HCT116 (cell line): ENCODE data around the gene TNRC18. TPM values are rescaled to one million over a fixed set of nuclear protein-coding genes. Genes with fewer than 3 reads are reported as not detected.

Experiments used
- ATAC-seq: fragments of 200-7000 bp; cut with Tn5 transposase; 2 replicates; pipeline ENCODE4 v1.9.1; 2020; ENCODE audit warnings: mild to moderate bottlenecking, moderate library complexity
- BruUV-seq: library from RNA; stranded (reverse); fragments of 400-500 nt; replicated peaks from 2 replicates; lab custom pipeline; 2021; lab: Mats Ljungman, UMichigan
- CTCF ChIA-PET: fragments of 300-600 bp; sonication (Branson Sonifier 250); formaldehyde crosslinking; loops from one replicate; lab custom pipeline; 2021; ENCODE audit warnings: antibody characterized with exemption; lab: Charles Lee
- POLR2A ChIA-PET: fragments of 300-600, 350-600 bp; sonication (Branson Sonifier 250); formaldehyde crosslinking; loops from one replicate; lab custom pipeline; 2021; ENCODE audit warnings: antibody characterized with exemption; lab: Charles Lee
- RAD21 ChIA-PET, 2 experiments: fragments of 300-600 bp; sonication (Branson Sonifier 250); formaldehyde crosslinking; loops; one replicate each; lab custom pipeline; 2023; ENCODE audit warnings: low total read pairs in 2 of 2; ENCODE audit not compliant: uncharacterized antibody in 2 of 2, unreplicated experiment in 2 of 2, low non-redundant PET in 1 of 2; lab: Charles Lee
- DNase-seq: peaks from one replicate; pipeline ENCODE4 v3.0.0-alpha.2; 2010; ENCODE audit warnings: low read depth, low spot score
- H2AFZ ChIP-seq: fragments of 200-600 bp; shearing (Covaris generic), sonication (generic); 2 replicates; pipeline ENCODE4 v1.6.1; 2017; ENCODE audit warnings: low read depth, mixed run types, mixed read lengths, antibody characterized with exemption, low read length; ENCODE audit not compliant: poor library complexity, severe bottlenecking
- H3K27ac ChIP-seq: 2 replicates; pipeline ENCODE4 v1.5.1; 2012; ENCODE audit warnings: low read depth, low read length
- H3K27me3 ChIP-seq: fragments of 200-600 bp; sonication (generic); 2 replicates; pipeline ENCODE4 v1.6.1; 2016; ENCODE audit warnings: mixed run types, low read length, mixed read lengths; ENCODE audit not compliant: insufficient read depth
- H3K36me3 ChIP-seq, 2 experiments: fragments of 200-500 bp in 1 of 2; fragments of 200-600 bp in 1 of 2; sonication (Bioruptor generic) in 1 of 2; sonication (generic) in 1 of 2; 2 replicates each; pipeline versions ENCODE4 v1.5.1 to v1.6.1; 2014 to 2016; ENCODE audit warnings: low read length in 2 of 2, inconsistent platforms in 1 of 2, mixed read lengths in 1 of 2, mixed run types in 1 of 2; ENCODE audit not compliant: insufficient read depth in 2 of 2, control insufficient read depth in 1 of 2
- H3K4me1 ChIP-seq, 2 experiments: fragments of 200-600 bp in 1 of 2; sonication (generic) in 1 of 2; 2 replicates each; pipeline versions ENCODE4 v1.5.1 to v1.6.1; 2012 to 2017; ENCODE audit warnings: low read length in 2 of 2, inconsistent platforms in 1 of 2, mild to moderate bottlenecking in 1 of 2, mixed read lengths in 1 of 2, mixed run types in 1 of 2, moderate library complexity in 1 of 2; ENCODE audit not compliant: insufficient read depth in 2 of 2, control insufficient read depth in 1 of 2
- H3K4me2 ChIP-seq: fragments of 200-600 bp; sonication (generic); 2 replicates; pipeline ENCODE4 v1.6.1; 2017; ENCODE audit warnings: mixed run types, low read length, mixed read lengths
- H3K4me3 ChIP-seq, 2 experiments: fragments of 200-600 bp in 1 of 2; sonication (generic) in 1 of 2; replicated peaks in 1 of 2; 2 replicates each; pipeline ENCODE4 v1.5.1; 2011 to 2016; ENCODE audit warnings: low read length in 2 of 2, control low read depth in 1 of 2, low read depth in 1 of 2, mild to moderate bottlenecking in 1 of 2, mixed read lengths in 1 of 2, mixed run types in 1 of 2
- H3K79me2 ChIP-seq: fragments of 200-600 bp; sonication (generic); 2 replicates; pipeline ENCODE4 v1.6.1; 2017; ENCODE audit warnings: mild to moderate bottlenecking, mixed run types, low read length, moderate library complexity, mixed read lengths; ENCODE audit not compliant: insufficient read depth
- H3K9ac ChIP-seq: fragments of 200-600 bp; sonication (generic); 2 replicates; pipeline ENCODE4 v1.6.1; 2016; ENCODE audit warnings: low read length, mixed read lengths
- H3K9me2 ChIP-seq: fragments of 200-600 bp; sonication (generic), shearing (Covaris generic); 2 replicates; pipeline ENCODE4 v1.6.1; 2017; ENCODE audit warnings: mixed run types, mild to moderate bottlenecking, moderate library complexity; ENCODE audit not compliant: insufficient read depth
- H3K9me3 ChIP-seq, 2 experiments: fragments of 200-500 bp in 1 of 2; fragments of 200-600 bp in 1 of 2; sonication (Bioruptor generic) in 1 of 2; sonication (generic) in 1 of 2; 2 replicates each; pipeline ENCODE4 v1.6.1; 2014 to 2017; ENCODE audit warnings: low read length in 2 of 2, mixed read lengths in 2 of 2, inconsistent platforms in 1 of 2, low read depth in 1 of 2, mild to moderate bottlenecking in 1 of 2, mixed run types in 1 of 2, moderate library complexity in 1 of 2; ENCODE audit not compliant: control insufficient read depth in 1 of 2, insufficient read depth in 1 of 2
- H4K20me1 ChIP-seq: fragments of 200-600 bp; sonication (generic), shearing (Covaris generic); 2 replicates; pipeline ENCODE4 v1.6.1; 2017; ENCODE audit warnings: mixed run types, mild to moderate bottlenecking, moderate library complexity; ENCODE audit not compliant: insufficient read depth
- CBX3 ChIP-seq: IDR thresholded peaks from 2 replicates; pipeline ENCODE4 v1.6.1; 2012; ENCODE audit warnings: low read depth
- CTCF ChIP-seq, 3 experiments: fragments of 200-600 bp in 1 of 3; sonication (generic) in 1 of 3; IDR thresholded peaks in 2 of 3; conservative IDR thresholded peaks in 1 of 3; 2 replicates each; pipeline ENCODE4 v1.5.1; 2012 to 2017; ENCODE audit warnings: low read depth in 2 of 3, low read length in 2 of 3, antibody characterized with exemption in 1 of 3, borderline replicate concordance in 1 of 3, control low read depth in 1 of 3, mild to moderate bottlenecking in 1 of 3, mixed read lengths in 1 of 3, mixed run types in 1 of 3, moderate library complexity in 1 of 3; ENCODE audit not compliant: insufficient read depth in 1 of 3
- ELF1 ChIP-seq: IDR thresholded peaks from 2 replicates; pipeline ENCODE4 v1.6.1; 2012; ENCODE audit warnings: low read depth, borderline replicate concordance
- EZH2 ChIP-seq: fragments of 200-600 bp; sonication (generic); IDR thresholded peaks from 2 replicates; pipeline ENCODE4 v1.6.1; 2017; ENCODE audit warnings: antibody characterized with exemption, mixed run types
- EZH2phosphoT487 ChIP-seq: fragments of 200-600 bp; IDR thresholded peaks from 2 replicates; pipeline ENCODE4 v1.6.1; 2018; ENCODE audit warnings: antibody characterized with exemption, borderline replicate concordance
- JUND ChIP-seq: IDR thresholded peaks from 2 replicates; pipeline ENCODE4 v1.6.1; 2012
- MAX ChIP-seq: IDR thresholded peaks from 2 replicates; pipeline ENCODE4 v1.6.1; 2012
- POLR2A ChIP-seq: IDR thresholded peaks from 2 replicates; pipeline ENCODE4 v1.7.0; 2011; ENCODE audit warnings: borderline replicate concordance; ENCODE audit not compliant: insufficient read depth, insufficient read length; ENCODE audit errors: extremely low read depth
- POLR2AphosphoS5 ChIP-seq: IDR thresholded peaks from 2 replicates; pipeline ENCODE4 v1.6.1; 2011; ENCODE audit warnings: mild to moderate bottlenecking, low read depth, low read length, moderate library complexity
- SIN3A ChIP-seq: IDR thresholded peaks from 2 replicates; pipeline ENCODE4 v1.6.1; 2012; ENCODE audit warnings: low read depth
- SRF ChIP-seq: IDR thresholded peaks from 2 replicates; pipeline ENCODE4 v1.6.1; 2012; ENCODE audit warnings: low read depth
- TCF7L2 ChIP-seq: IDR thresholded peaks from 2 replicates; pipeline ENCODE4 v1.7.0; 2011; ENCODE audit warnings: borderline replicate concordance, inconsistent platforms; ENCODE audit not compliant: insufficient read depth, insufficient read length; ENCODE audit errors: extremely low read depth
- ZBTB33 ChIP-seq: IDR thresholded peaks from 2 replicates; pipeline ENCODE4 v1.6.1; 2011; ENCODE audit warnings: mild to moderate bottlenecking, low read length, moderate library complexity; ENCODE audit not compliant: insufficient replicate concordance; ENCODE audit errors: extremely low read depth
- ZFX ChIP-seq: fragments of 450-650 bp; IDR thresholded peaks from 2 replicates; pipeline ENCODE4 v1.6.1; 2017
- intact Hi-C: fragments of 100-400 bp; cut with micrococcal nuclease; formaldehyde crosslinking; loops from 2 replicates; pipeline ENCODE4 v1.10.0; 2022
- total RNA-seq: library from RNA; stranded (reverse); gene quantifications from one replicate; pipeline ENCODE4 v1.2.1, GENCODE V29; 2021; ENCODE audit not compliant: unreplicated experiment

TNRC18 gene
- total RNA-seq, 1 experiment from 2014 or later: 101 TPM

- Histone ChIP-seq H3K4me2 (no peak overlapping the region), H3K4me3 (no peak overlapping the region), H3K9me3 (no peaks in the 10 kb centered on the region), H2AFZ (no peak overlapping the region), H3K27me3 (no peaks in the 10 kb centered on the region), H3K79me2 (peaks cover 54% of the 10 kb centered on the region), H3K4me1 (peaks cover 0 to 5% of the 10 kb centered on the region in 2 experiments; a peak in 2 of 4 replicates), H3K27ac (no peak overlapping the region), H3K36me3 (peaks cover 6 to 27% of the 10 kb centered on the region in 2 experiments; a peak in 2 of 4 replicates), H3K9ac (no peak overlapping the region), H3K9me2 (no peaks in the 10 kb centered on the region), H4K20me1 (no peaks in the 10 kb centered on the region)
- POLR2A ChIA-PET: no interaction called here
- TF ChIP-seq CTCF (IDR thresholded peaks at IDR 0.05 in 2 of 3, conservative IDR thresholded peaks at IDR 0.05 in 1 of 3; ENCODE audit: borderline replicate concordance in 1 of 3, insufficient read depth in 1 of 3, low read depth in 2 of 3, low read length in 2 of 3) (no peak), EZH2 (no peak)
- no peak for ATAC-seq
- RAD21 ChIA-PET: no interaction called here
- CTCF ChIA-PET: interaction anchor here (1.2 kb wide), 1 partner anchor 11 kb away, joined by 3 read pairs; no protein-coding TSS in a partner anchor
- no TSS peak for BruUV-seq
- DNase-seq: no peak
- intact Hi-C loops: no loop called here
Measured at GRCh38 chr7:5377279-5377678, 46.4 kb downstream of the TNRC18 start.

- ATAC-seq (no peak), DNase-seq (no peak)
- H4K20me1 ChIP-seq: no peaks in the 10 kb centered on the region
- no peak overlapping the region for H3K9ac ChIP-seq
- POLR2A ChIA-PET: no interaction called here
- peaks cover 0 to 5% of the 10 kb centered on the region in 2 experiments; a peak in 2 of 4 replicates for H3K4me1 ChIP-seq
- H3K79me2 ChIP-seq: peaks cover 48% of the 10 kb centered on the region
- H3K4me3 ChIP-seq: no peak overlapping the region
- intact Hi-C loops: no loop called here
- no peak overlapping the region for H3K4me2 ChIP-seq
- H3K27me3 ChIP-seq: no peaks in the 10 kb centered on the region
- H2AFZ ChIP-seq: no peak overlapping the region
- no peaks in the 10 kb centered on the region for H3K9me2 ChIP-seq
- RAD21 ChIA-PET: no interaction called here
- no TSS peak for BruUV-seq
- H3K36me3 ChIP-seq: peaks cover 11 to 28% of the 10 kb centered on the region in 2 experiments; a peak in 3 of 4 replicates
- CTCF ChIA-PET: no interaction called here
- no peak overlapping the region for H3K27ac ChIP-seq
- no peaks in the 10 kb centered on the region for H3K9me3 ChIP-seq
- TF ChIP-seq MAX: no peak
- no peak for TF ChIP-seq EZH2phosphoT487
- TF ChIP-seq POLR2AphosphoS5: no peak
- no peak for TF ChIP-seq CBX3
- no peak for TF ChIP-seq SIN3A
- TF ChIP-seq ELF1: no peak
- TF ChIP-seq ZFX: no peak
- no peak for TF ChIP-seq ZBTB33
- TF ChIP-seq POLR2A: no peak
- TF ChIP-seq TCF7L2: no peak
- no peak for TF ChIP-seq CTCF (IDR thresholded peaks at IDR 0.05 in 2 of 3, conservative IDR thresholded peaks at IDR 0.05 in 1 of 3; ENCODE audit: borderline replicate concordance in 1 of 3, insufficient read depth in 1 of 3, low read depth in 2 of 3, low read length in 2 of 3)
- TF ChIP-seq JUND: no peak
- TF ChIP-seq SRF: no peak
Measured at GRCh38 chr7:5375925-5376324, 47.7 kb downstream of the TNRC18 start.
